ENCODE results near the gene KRT39.
A peak's percentile ranks its signal among the peaks of the same experiment; 100 is the strongest.
"Not testable (repeated sequence)": the region's sequence is repeated elsewhere in the genome, so short reads cannot be mapped to it uniquely, and the experiment has no call there.

KRT39 gene

GRCh38 chr17:40926341-40926740 lies 40.4 kb downstream of the KRT39 start:
- Histone ChIP-seq H3K4me2 (ENCODE audit: low read length) (no peak overlapping the region), H3K9ac (ENCODE audit: low read length) (no peak overlapping the region), H4K8ac (ENCODE audit: low read depth, low read length) (no peak overlapping the region), H2BK120ac (ENCODE audit: low read depth, low read length) (no peak overlapping the region), H2AK5ac (ENCODE audit: low read length) (no peak overlapping the region), H3K23ac (ENCODE audit: low read length) (no peak overlapping the region), H3K4me3 (ENCODE audit: low read length) (no peak overlapping the region), H2BK5ac (ENCODE audit: low read length) (no peak overlapping the region), H3K36me3 (ENCODE audit: control insufficient read depth, insufficient read depth, low read length) (no peaks in the 10 kb centered on the region), H2BK15ac (replicated peaks; ENCODE audit: low read depth) (no peak overlapping the region), H3K56ac (ENCODE audit: low read length) (no peak overlapping the region), H3K18ac (ENCODE audit: low read length) (no peak overlapping the region), H3K27ac (ENCODE audit: low read depth, low read length) (no peak overlapping the region), H4K5ac (ENCODE audit: low read length) (no peak overlapping the region), H3K79me2 (ENCODE audit: control insufficient read depth, insufficient read depth, low read length) (no peaks in the 10 kb centered on the region), H3K27me3 (ENCODE audit: insufficient read depth, low read length, poor library complexity) (no peaks in the 10 kb centered on the region), H3K4me1 (ENCODE audit: control insufficient read depth, low read depth, low read length) (no peaks in the 10 kb centered on the region), H3K4ac (ENCODE audit: low read depth, low read length) (no peak overlapping the region), H3K79me1 (ENCODE audit: low read length) (no peaks in the 10 kb centered on the region)
- WGBS (ENCODE audit: extremely low coverage, insufficient coverage, low lambda C conversion rate): 100% methylated on average over 1 of the region's 8 CpGs
- no peak for DNase-seq

DNA sequence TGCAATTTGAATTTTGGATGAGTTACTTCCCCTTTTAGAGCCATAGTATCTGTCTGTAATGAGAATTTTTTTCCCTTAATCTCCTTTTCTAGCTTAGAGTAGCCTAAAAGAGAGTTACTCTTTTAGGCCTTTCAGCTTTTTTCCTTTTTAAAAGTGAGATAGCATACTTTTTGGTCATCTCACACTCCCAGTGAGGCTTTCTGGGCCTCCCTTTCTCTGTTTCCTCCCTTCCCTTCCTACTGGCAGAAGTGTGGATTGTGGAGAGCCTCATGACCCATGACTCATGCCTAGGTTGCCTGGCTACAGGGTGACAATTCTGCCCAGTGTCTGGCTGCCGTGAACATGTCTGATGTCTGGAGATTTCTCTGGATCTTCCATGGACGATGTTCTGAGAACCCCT lies 44.5 kb downstream of the KRT39 start:
- H3K9ac ChIP-seq (ENCODE audit: low read length): no peak overlapping the region
- peak; percentile 82 for DNase-seq
- H3K4me2 ChIP-seq (ENCODE audit: low read length): no peak overlapping the region
- no peak overlapping the region for H2BK120ac ChIP-seq (ENCODE audit: low read depth, low read length)
- WGBS (ENCODE audit: extremely low coverage, insufficient coverage, low lambda C conversion rate): no CpG with 5 or more reads among the region's 2 CpGs
- no peak overlapping the region for H3K56ac ChIP-seq (ENCODE audit: low read length)
- H2BK15ac ChIP-seq (replicated peaks; ENCODE audit: low read depth): no peak overlapping the region
- no peak overlapping the region for H3K18ac ChIP-seq (ENCODE audit: low read length)
- no peaks in the 10 kb centered on the region for H3K36me3 ChIP-seq (ENCODE audit: control insufficient read depth, insufficient read depth, low read length)
- H3K23ac ChIP-seq (ENCODE audit: low read length): no peak overlapping the region
- H3K79me2 ChIP-seq (ENCODE audit: control insufficient read depth, insufficient read depth, low read length): no peaks in the 10 kb centered on the region
- H3K4me3 ChIP-seq (ENCODE audit: low read length): no peak overlapping the region
- no peak overlapping the region for H2AK5ac ChIP-seq (ENCODE audit: low read length)
- H2BK5ac ChIP-seq (ENCODE audit: low read length): no peak overlapping the region
- H4K5ac ChIP-seq (ENCODE audit: low read length): no peak overlapping the region
- H3K4ac ChIP-seq (ENCODE audit: low read depth, low read length): no peak overlapping the region
- no peak overlapping the region for H4K8ac ChIP-seq (ENCODE audit: low read depth, low read length)
- no peaks in the 10 kb centered on the region for H3K27me3 ChIP-seq (ENCODE audit: insufficient read depth, low read length, poor library complexity)
- H3K79me1 ChIP-seq (ENCODE audit: low read length): no peaks in the 10 kb centered on the region
- H3K4me1 ChIP-seq (ENCODE audit: control insufficient read depth, low read depth, low read length): no peaks in the 10 kb centered on the region
- no peak overlapping the region for H3K27ac ChIP-seq (ENCODE audit: low read depth, low read length)

GRCh38 chr17:40921026-40921425 lies 45.7 kb downstream of the KRT39 start:
- WGBS (ENCODE audit: extremely low coverage, insufficient coverage, low lambda C conversion rate): no CpG with 5 or more reads among the region's 2 CpGs
- no peak overlapping the region for H3K27ac ChIP-seq (ENCODE audit: low read depth, low read length)

GRCh38 chr17:40917116-40917515 lies 49.6 kb downstream of the KRT39 start:
- H3K27ac ChIP-seq (ENCODE audit: low read depth, low read length); H3K18ac ChIP-seq (ENCODE audit: low read length); H3K4ac ChIP-seq (ENCODE audit: low read depth, low read length); H4K5ac ChIP-seq (ENCODE audit: low read length); H2BK15ac ChIP-seq (replicated peaks; ENCODE audit: low read depth); H3K79me1 ChIP-seq (ENCODE audit: low read length); H3K9ac ChIP-seq (ENCODE audit: low read length); DNase-seq; H3K27me3 ChIP-seq (ENCODE audit: insufficient read depth, low read length, poor library complexity); H2BK120ac ChIP-seq (ENCODE audit: low read depth, low read length); H3K79me2 ChIP-seq (ENCODE audit: control insufficient read depth, insufficient read depth, low read length); H2BK5ac ChIP-seq (ENCODE audit: low read length); H3K4me2 ChIP-seq (ENCODE audit: low read length); H3K56ac ChIP-seq (ENCODE audit: low read length); H3K36me3 ChIP-seq (ENCODE audit: control insufficient read depth, insufficient read depth, low read length); H4K8ac ChIP-seq (ENCODE audit: low read depth, low read length); H3K4me1 ChIP-seq (ENCODE audit: control insufficient read depth, low read depth, low read length); H3K4me3 ChIP-seq (ENCODE audit: low read length); H3K23ac ChIP-seq (ENCODE audit: low read length); H2AK5ac ChIP-seq (ENCODE audit: low read length): not testable (repeated sequence)
- WGBS (ENCODE audit: extremely low coverage, insufficient coverage, low lambda C conversion rate): no CpG with 5 or more reads among the region's 2 CpGs

More at GRCh38 chr17:40921026-40921425, 45.7 kb downstream of the KRT39 start:
- H4K8ac ChIP-seq (ENCODE audit: low read depth, low read length): no peak overlapping the region
- no peak overlapping the region for H3K9ac ChIP-seq (ENCODE audit: low read length)
- no peak overlapping the region for H2AK5ac ChIP-seq (ENCODE audit: low read length)
- no peak overlapping the region for H3K56ac ChIP-seq (ENCODE audit: low read length)
- no peak overlapping the region for H4K5ac ChIP-seq (ENCODE audit: low read length)
- no peak overlapping the region for H3K23ac ChIP-seq (ENCODE audit: low read length)
- H3K79me1 ChIP-seq (ENCODE audit: low read length): no peaks in the 10 kb centered on the region
- no peak overlapping the region for H3K18ac ChIP-seq (ENCODE audit: low read length)
- no peaks in the 10 kb centered on the region for H3K4me1 ChIP-seq (ENCODE audit: control insufficient read depth, low read depth, low read length)
- H2BK120ac ChIP-seq (ENCODE audit: low read depth, low read length): no peak overlapping the region
- no peak overlapping the region for H2BK5ac ChIP-seq (ENCODE audit: low read length)
- H3K4me3 ChIP-seq (ENCODE audit: low read length): no peak overlapping the region
- no peak for DNase-seq
- no peak overlapping the region for H3K4me2 ChIP-seq (ENCODE audit: low read length)
- H3K36me3 ChIP-seq (ENCODE audit: control insufficient read depth, insufficient read depth, low read length): no peaks in the 10 kb centered on the region
- H3K27me3 ChIP-seq (ENCODE audit: insufficient read depth, low read length, poor library complexity): no peaks in the 10 kb centered on the region
- no peak overlapping the region for H2BK15ac ChIP-seq (replicated peaks; ENCODE audit: low read depth)
- no peak overlapping the region for H3K4ac ChIP-seq (ENCODE audit: low read depth, low read length)
- H3K79me2 ChIP-seq (ENCODE audit: control insufficient read depth, insufficient read depth, low read length): no peaks in the 10 kb centered on the region

- Histone ChIP-seq H3K9ac (ENCODE audit: low read length) (no peak overlapping the region), H2AK5ac (ENCODE audit: low read length) (no peak overlapping the region), H3K4me3 (ENCODE audit: low read length) (no peak overlapping the region), H3K56ac (ENCODE audit: low read length) (no peak overlapping the region), H4K8ac (ENCODE audit: low read depth, low read length) (no peak overlapping the region), H3K4me2 (ENCODE audit: low read length) (no peak overlapping the region), H3K79me2 (ENCODE audit: control insufficient read depth, insufficient read depth, low read length) (no peaks in the 10 kb centered on the region), H3K18ac (ENCODE audit: low read length) (no peak overlapping the region), H3K27me3 (ENCODE audit: insufficient read depth, low read length, poor library complexity) (no peaks in the 10 kb centered on the region), H3K79me1 (ENCODE audit: low read length) (no peaks in the 10 kb centered on the region), H3K4me1 (ENCODE audit: control insufficient read depth, low read depth, low read length) (no peaks in the 10 kb centered on the region), H3K36me3 (ENCODE audit: control insufficient read depth, insufficient read depth, low read length) (no peaks in the 10 kb centered on the region), H3K23ac (ENCODE audit: low read length) (no peak overlapping the region), H3K4ac (ENCODE audit: low read depth, low read length) (no peak overlapping the region), H4K5ac (ENCODE audit: low read length) (no peak overlapping the region), H3K27ac (ENCODE audit: low read depth, low read length) (no peak overlapping the region), H2BK15ac (replicated peaks; ENCODE audit: low read depth) (no peak overlapping the region), H2BK5ac (ENCODE audit: low read length) (no peak overlapping the region), H2BK120ac (ENCODE audit: low read depth, low read length) (no peak overlapping the region)
- peak; percentile 59 for DNase-seq
- WGBS (ENCODE audit: extremely low coverage, insufficient coverage, low lambda C conversion rate): no CpG with 5 or more reads among the region's 1 CpG
Observed at GRCh38 chr17:40916366-40916765, 50.4 kb downstream of the KRT39 start.

GRCh38 chr17:40915721-40916256 lies 51.0 kb downstream of the KRT39 start:
- Histone ChIP-seq H3K23ac (ENCODE audit: low read length) (no peak overlapping the region), H2AK5ac (ENCODE audit: low read length) (no peak overlapping the region), H3K9ac (ENCODE audit: low read length) (no peak overlapping the region), H4K8ac (ENCODE audit: low read depth, low read length) (no peak overlapping the region), H3K4me1 (ENCODE audit: control insufficient read depth, low read depth, low read length) (no peaks in the 10 kb centered on the region), H2BK5ac (ENCODE audit: low read length) (no peak overlapping the region), H2BK120ac (ENCODE audit: low read depth, low read length) (no peak overlapping the region), H3K4ac (ENCODE audit: low read depth, low read length) (no peak overlapping the region), H3K79me1 (ENCODE audit: low read length) (no peaks in the 10 kb centered on the region), H3K4me3 (ENCODE audit: low read length) (no peak overlapping the region), H4K5ac (ENCODE audit: low read length) (no peak overlapping the region), H3K27ac (ENCODE audit: low read depth, low read length) (no peak overlapping the region), H3K36me3 (ENCODE audit: control insufficient read depth, insufficient read depth, low read length) (no peaks in the 10 kb centered on the region), H3K56ac (ENCODE audit: low read length) (no peak overlapping the region), H3K79me2 (ENCODE audit: control insufficient read depth, insufficient read depth, low read length) (no peaks in the 10 kb centered on the region), H2BK15ac (replicated peaks; ENCODE audit: low read depth) (no peak overlapping the region), H3K4me2 (ENCODE audit: low read length) (no peak overlapping the region), H3K18ac (ENCODE audit: low read length) (no peak overlapping the region), H3K27me3 (ENCODE audit: insufficient read depth, low read length, poor library complexity) (no peaks in the 10 kb centered on the region)
- WGBS (ENCODE audit: extremely low coverage, insufficient coverage, low lambda C conversion rate): no CpG with 5 or more reads among the region's 2 CpGs
- no peak for DNase-seq
